ENCODE measurements around the gene SLC35E4.
"Not testable (repeated sequence)": the region's sequence is repeated elsewhere in the genome, so short reads cannot be mapped to it uniquely, and the experiment has no call there.

The SLC35E4 gene

GRCh38 chr22:30614268-30614667 is 21.3 kb upstream of the SLC35E4 start:
- H3K27me3 ChIP-seq: peaks cover 13% of the 10 kb centered on the region
- peaks cover 0 to 2% of the 10 kb centered on the region in 2 experiments for H3K4me1 ChIP-seq (ENCODE audit: control insufficient read depth in 1 of 2, insufficient read depth in 1 of 2, low read depth in 1 of 2, low read length in 1 of 2)
- no peak for TF ChIP-seq CTCF (IDR thresholded peaks at IDR 0.05)
- H3K4me3 ChIP-seq (ENCODE audit: low read depth in 1 of 2, low read length in 1 of 2): no peak overlapping the region
- no peak overlapping the region for H3K27ac ChIP-seq
- no peaks in the 10 kb centered on the region for H3K9me3 ChIP-seq
- no peaks in the 10 kb centered on the region for H3K36me3 ChIP-seq

- peaks cover 7% of the 10 kb centered on the region for H3K27me3 ChIP-seq
- H3K9me3 ChIP-seq: no peaks in the 10 kb centered on the region
- H3K4me1 ChIP-seq (ENCODE audit: control insufficient read depth in 1 of 2, insufficient read depth in 1 of 2, low read depth in 1 of 2, low read length in 1 of 2): no peaks in the 10 kb centered on the region
- TF ChIP-seq CTCF (IDR thresholded peaks at IDR 0.05): no peak
- H3K4me3 ChIP-seq (ENCODE audit: low read depth in 1 of 2, low read length in 1 of 2): no peak overlapping the region
- no peaks in the 10 kb centered on the region for H3K36me3 ChIP-seq
- no peak overlapping the region for H3K27ac ChIP-seq
These were observed 20.7 kb upstream of the SLC35E4 start for GRCh38 chr22:30614879-30615278.

GRCh38 chr22:30615543-30615954 is 20.0 kb upstream of the SLC35E4 start:
- H3K27ac ChIP-seq: no peak overlapping the region
- no peak overlapping the region for H3K4me3 ChIP-seq (ENCODE audit: low read depth in 1 of 2, low read length in 1 of 2)
- H3K36me3 ChIP-seq: no peaks in the 10 kb centered on the region
- no peaks in the 10 kb centered on the region for H3K9me3 ChIP-seq
- peaks cover under 1% of the 10 kb centered on the region for H3K27me3 ChIP-seq
- TF ChIP-seq CTCF (IDR thresholded peaks at IDR 0.05): no peak
- no peaks in the 10 kb centered on the region for H3K4me1 ChIP-seq (ENCODE audit: control insufficient read depth in 1 of 2, insufficient read depth in 1 of 2, low read depth in 1 of 2, low read length in 1 of 2)

- Histone ChIP-seq H3K27me3 (no peaks in the 10 kb centered on the region), H3K27ac (no peak overlapping the region), H3K4me3 (ENCODE audit: low read depth in 1 of 2, low read length in 1 of 2) (no peak overlapping the region), H3K36me3 (no peaks in the 10 kb centered on the region), H3K9me3 (no peaks in the 10 kb centered on the region), H3K4me1 (ENCODE audit: control insufficient read depth in 1 of 2, insufficient read depth in 1 of 2, low read depth in 1 of 2, low read length in 1 of 2) (no peaks in the 10 kb centered on the region)
- no peak for TF ChIP-seq CTCF (IDR thresholded peaks at IDR 0.05)
These were observed 17.8 kb upstream of the SLC35E4 start for GRCh38 chr22:30617819-30618218.

GRCh38 chr22:30619909-30620308 is 15.7 kb upstream of the SLC35E4 start:
- H3K4me3 ChIP-seq (ENCODE audit: low read depth in 1 of 2, low read length in 1 of 2); H3K27ac ChIP-seq; H3K36me3 ChIP-seq; H3K9me3 ChIP-seq; H3K27me3 ChIP-seq; H3K4me1 ChIP-seq (ENCODE audit: control insufficient read depth in 1 of 2, insufficient read depth in 1 of 2, low read depth in 1 of 2, low read length in 1 of 2): not testable (repeated sequence)

GRCh38 chr22:30626413-30626812 is 9.2 kb upstream of the SLC35E4 start:
- Histone ChIP-seq H3K27me3 (no peaks in the 10 kb centered on the region), H3K9me3 (no peaks in the 10 kb centered on the region), H3K4me1 (ENCODE audit: control insufficient read depth in 1 of 2, insufficient read depth in 1 of 2, low read depth in 1 of 2, low read length in 1 of 2) (no peaks in the 10 kb centered on the region), H3K27ac (no peak overlapping the region), H3K4me3 (ENCODE audit: low read depth in 1 of 2, low read length in 1 of 2) (no peak overlapping the region), H3K36me3 (no peaks in the 10 kb centered on the region)
- TF ChIP-seq CTCF (IDR thresholded peaks at IDR 0.05): no peak

Data from neutrophil (primary cell).